GM12892 (cell line): ENCODE measurements around the gene PRLR.

Source experiments
- POLR2A ChIP-seq: IDR thresholded peaks from 2 replicates; pipeline ENCODE4 v1.6.1; 2011; ENCODE audit warnings: low read depth, low read length, control low read depth
- POLR2AphosphoS5 ChIP-seq: IDR thresholded peaks from 2 replicates; pipeline ENCODE4 v1.6.1; 2011; ENCODE audit warnings: low read depth, low read length, control low read depth
- TAF1 ChIP-seq: IDR thresholded peaks from 2 replicates; pipeline ENCODE4 v1.6.1; 2011; ENCODE audit warnings: low read depth, mild to moderate bottlenecking, control low read depth, low read length, borderline replicate concordance

DNA sequence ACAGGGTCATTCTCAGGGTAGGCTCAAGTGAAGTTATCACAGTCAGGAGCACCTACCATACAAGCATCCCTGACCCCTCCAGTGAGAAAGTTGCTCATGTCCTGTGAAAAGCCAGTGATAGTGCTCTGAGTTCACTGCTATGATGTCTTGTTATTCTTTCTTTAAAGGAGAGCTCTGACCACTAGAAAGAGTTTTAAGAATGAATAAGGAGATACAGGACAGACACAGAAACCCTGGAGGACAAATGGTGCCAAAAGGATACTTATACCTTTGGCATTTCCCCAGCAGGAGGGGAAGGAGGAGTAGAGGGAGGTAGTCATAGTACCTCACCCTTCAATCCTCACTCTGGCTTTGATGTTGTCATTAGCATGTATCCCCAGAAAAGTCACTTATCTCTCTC is 98.6 kb downstream of the PRLR start:
- TF ChIP-seq POLR2AphosphoS5 = no peak
- no peak for TF ChIP-seq POLR2A
- TF ChIP-seq TAF1 = no peak
